Stimulated activated CD4-positive, alpha-beta T cell treated with anti-CD3 and anti-CD28 coated beads, Interleukin-4, amount 100 ng/mL, for 4 hours (primary cell): ENCODE data around the gene SAP25.
A peak's percentile ranks its signal among the peaks of the same experiment; 100 is the strongest.
"Not testable (repeated sequence)": the region's sequence is repeated elsewhere in the genome, so short reads cannot be mapped to it uniquely, and the experiment has no call there.

Experiments
- DNase-seq, 2 experiments: peaks; one replicate each; pipeline ENCODE4 v3.0.0-alpha.2; 2020

SAP25 gene

DNA sequence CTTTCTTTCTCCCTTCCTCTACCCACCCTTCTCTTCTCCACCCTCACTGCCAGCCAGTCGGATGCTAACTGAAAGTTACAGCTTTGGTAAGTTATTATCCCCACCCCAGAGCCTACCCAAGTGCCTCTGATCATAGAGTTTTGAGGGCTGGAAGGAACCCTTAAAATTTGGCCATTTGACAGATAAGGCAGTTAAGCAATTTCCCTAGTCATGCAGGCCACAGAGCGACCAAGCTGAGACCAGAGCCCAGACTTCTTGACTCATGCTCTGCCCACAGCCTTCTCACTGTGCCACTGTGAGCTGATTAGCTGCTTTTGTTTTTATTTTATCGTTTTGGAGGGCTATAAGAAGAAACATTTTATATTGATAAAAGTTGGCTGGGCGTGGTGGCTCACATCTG, 17.2 kb downstream of the SAP25 start:
- no peak for DNase-seq

DNA sequence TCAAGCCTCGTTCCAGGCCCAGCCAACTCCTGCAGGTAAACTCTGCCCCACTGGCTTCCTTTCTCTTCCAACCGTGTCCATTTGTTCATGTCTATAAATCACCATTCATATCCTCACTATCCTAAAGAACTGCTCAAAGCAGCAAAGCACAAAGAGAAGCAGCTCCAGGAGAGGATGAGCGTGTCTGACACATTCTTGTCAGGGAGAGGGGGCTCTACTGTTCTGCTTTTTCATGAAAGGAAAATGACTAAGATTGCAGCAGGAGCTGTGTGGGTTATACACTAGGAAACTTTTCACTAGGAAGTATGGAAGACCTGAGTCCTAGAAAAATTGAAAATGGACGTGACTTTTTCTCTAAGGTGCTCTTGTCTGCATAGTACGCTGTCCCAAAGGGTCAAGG, 18.0 kb downstream of the SAP25 start:
- DNase-seq: no peak

DNA sequence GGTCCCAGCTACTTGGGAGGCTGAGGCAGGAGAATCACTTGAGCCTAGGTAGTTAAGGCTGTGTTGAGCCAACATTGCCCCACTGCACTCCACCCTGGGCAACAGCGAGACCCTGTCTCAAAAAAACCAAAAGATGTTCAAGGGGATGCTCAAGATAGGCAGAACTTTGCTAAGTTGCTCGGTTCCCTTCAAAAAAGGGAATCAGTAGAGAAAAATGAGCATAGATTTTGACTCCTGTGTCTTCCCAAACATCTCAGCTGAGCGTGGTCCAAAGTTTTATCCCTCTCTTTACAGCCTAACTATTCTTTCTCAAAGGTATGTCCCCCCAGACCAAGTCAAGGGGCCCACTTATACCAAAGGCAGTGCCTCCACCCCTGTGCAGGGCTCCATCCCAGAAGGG, 20.7 kb downstream of the SAP25 start:
- DNase-seq: no peak

DNA sequence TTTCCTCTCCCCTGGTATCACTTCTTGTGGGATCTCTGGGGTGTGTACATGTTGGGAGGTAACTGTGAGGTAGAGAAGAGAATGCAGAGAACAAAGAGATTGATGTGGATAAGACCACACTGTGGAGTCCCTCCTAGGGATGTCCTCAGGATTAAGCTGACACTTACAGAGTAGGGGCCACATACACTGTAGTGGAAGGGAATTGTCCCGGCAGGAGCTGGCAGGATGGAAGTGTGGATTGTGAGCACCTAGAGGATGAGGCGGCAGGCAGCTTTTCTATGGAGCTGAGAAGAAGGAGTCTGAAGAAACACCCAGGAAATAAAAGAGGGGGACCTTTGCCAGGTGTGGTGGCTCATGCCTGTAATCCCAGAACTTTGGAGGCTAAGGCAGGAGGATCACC, 21.2 kb downstream of the SAP25 start:
- no peak for DNase-seq

DNA sequence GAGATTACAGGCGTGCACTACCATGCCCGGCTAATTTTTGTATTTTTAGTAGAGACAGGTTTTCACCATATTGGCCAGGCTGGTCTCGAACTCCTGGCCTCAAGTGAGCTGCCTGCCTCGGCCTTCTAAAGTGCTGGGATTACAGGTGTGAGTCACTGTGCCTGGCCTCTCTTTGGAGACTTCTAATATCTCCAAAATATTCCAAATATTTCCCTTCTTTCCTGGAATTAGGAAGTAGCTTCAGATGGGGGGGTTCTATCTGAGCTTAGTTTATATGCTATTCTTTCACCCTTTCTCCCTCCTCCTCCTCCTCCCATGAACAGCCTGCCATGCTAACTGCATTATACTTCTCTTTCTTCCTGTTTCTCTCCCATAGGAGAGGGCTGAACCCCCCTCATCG, 25.3 kb downstream of the SAP25 start:
- DNase-seq: not testable (repeated sequence)

DNA sequence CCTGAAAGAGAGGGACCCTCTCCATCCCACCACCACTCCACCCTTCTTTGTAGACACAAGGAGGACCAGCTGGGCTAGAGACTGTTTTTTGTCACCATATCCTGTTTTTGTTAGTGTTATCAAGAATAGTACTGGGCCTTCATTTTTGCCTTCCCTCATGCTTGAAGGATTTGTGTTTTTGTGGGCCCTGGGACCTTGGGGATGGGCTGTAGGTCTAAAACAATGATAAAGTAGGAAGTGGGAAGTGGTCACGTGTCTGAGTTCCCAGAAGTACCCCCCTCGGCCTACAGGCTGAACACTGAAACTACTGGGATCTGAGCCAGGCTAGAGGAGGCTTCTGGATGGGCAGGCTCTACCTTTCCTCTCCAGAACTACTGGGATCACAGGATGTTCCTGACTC, 25.8 kb downstream of the SAP25 start:
- no peak for DNase-seq

DNA sequence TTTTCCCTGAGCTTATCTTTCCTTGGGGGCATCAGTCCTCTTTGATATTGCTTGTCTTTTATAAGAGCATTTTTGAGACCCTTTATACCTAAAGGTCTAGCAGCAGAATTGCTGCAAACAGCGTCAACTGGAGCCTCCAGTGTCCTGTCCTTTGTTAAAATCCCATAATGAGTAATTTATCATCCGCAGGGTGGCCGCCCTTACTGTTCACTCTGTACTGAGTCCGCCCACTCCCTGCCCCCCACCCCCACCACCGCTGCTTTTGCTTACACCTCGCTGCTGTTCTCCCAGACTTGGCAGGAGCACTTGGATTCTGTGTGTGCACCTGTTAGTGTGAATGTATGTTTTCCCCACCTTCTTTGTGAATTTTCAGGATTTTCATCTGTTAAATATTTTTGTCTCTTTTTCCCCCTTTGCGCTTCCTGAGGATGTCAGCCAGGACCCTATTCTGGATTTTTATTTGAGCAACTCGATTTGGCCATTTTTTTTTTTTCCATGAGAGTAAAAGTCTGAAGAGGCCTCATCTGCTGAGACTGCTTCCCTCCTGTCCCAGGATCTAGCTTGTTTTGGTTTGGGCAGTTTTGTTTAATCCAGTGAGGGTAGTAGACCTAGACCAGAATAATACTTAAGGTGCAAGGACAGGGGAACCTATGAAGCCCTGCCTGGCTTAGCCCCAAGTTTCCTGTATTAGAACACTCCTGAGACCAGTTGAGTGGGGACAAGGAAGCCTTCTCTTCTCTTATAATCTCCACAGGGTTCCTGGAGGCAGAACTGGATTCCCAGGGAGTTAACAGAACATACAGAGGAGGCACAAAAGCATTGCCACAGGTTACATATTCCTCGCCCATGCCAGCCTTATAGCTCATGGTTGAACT, 26.5 kb downstream of the SAP25 start:
- DNase-seq: no peak

DNA sequence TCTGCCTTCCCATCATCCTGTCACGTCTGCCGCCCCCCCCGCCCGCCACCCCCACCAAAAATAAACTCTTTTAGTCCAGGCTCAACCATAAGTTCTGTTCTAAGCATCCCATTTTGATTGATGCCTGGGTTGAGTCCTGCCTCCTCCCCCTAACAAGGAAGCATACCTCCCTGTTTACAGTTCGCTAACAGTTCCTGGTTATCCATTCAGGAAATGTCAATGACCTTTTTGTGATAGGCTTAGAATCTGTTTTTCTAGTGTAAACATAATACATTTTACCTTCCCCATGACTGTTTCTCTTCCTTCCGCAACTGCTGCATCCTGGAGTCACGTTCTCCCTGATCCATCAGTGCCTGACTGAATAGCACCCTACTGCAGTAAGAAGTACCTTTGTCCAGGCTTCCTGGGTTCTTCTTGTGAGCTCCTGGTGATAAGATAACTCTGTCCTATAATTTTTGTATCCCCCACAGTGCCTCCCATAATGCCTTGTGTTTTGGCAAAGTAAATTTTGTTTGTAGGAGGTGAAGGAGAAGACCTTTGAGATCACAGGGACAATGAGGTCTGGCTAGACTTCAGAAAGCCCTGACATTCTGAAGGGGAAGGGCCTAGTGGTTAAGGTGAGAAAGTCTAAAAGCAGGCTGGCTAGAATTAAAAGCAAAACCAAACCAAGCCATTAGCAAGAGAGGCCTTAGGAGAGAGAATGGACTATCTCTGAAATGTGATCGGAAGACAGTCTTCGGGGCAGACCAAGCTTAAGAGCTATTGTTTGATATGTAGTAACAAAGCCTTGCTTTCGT, 27.4 kb downstream of the SAP25 start:
- DNase-seq: no peak

DNA sequence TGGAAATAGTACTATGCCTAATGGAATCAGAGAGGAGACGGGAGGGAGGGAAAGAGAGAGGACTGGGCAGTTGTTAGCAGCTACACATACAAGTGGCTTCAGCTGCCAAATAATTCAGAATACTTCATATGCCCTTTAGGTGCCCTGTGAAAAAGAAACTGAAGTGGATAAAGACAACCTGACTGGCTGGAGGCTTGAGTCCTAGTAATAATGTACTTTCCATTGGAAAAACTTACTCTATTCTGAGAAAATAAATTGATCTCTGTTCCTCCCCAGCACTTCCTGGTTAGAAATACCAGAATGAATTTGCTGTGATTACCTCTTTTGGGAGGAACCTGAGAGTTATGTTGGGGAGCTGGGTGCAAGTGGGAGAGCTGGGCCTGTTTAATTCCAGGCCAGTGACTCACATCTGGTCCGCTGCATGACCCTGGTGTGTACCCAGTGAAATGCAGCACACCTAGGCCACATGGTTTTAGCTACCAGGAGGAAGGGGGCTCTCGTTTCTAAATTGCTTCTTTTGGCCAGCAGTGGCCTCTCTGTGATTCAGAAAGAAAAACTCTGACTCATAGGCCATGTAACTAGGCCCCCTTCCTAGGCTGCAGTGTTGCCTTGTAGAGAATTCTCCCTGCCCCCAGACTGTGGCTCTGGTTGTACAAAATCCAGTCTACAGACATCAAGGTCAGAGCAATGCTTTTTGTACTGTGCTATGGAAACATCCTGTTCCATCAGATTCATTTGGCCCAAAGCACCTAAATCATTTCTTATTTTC, 28.2 kb downstream of the SAP25 start:
- DNase-seq: peak; percentile 32 to 48

DNA sequence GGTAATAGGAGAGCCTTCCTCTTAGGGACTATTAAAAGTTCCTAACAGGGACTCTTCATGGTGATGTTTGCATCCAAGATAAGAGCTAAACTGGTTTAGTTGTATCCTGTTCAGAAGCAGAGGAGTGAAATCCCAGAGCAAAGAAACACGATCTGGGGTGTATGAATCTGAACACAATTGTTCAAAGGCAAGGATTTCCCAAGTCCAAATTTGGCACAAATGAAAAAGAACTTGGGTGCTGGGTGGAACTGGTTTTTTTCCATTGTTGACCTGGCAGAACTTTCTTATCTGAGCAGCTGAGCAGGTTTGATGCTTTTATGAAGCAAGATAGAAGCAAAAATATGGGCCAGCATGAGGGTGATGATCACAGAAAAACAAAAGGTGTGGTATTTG, 28.7 kb downstream of the SAP25 start:
- no peak for DNase-seq

DNA sequence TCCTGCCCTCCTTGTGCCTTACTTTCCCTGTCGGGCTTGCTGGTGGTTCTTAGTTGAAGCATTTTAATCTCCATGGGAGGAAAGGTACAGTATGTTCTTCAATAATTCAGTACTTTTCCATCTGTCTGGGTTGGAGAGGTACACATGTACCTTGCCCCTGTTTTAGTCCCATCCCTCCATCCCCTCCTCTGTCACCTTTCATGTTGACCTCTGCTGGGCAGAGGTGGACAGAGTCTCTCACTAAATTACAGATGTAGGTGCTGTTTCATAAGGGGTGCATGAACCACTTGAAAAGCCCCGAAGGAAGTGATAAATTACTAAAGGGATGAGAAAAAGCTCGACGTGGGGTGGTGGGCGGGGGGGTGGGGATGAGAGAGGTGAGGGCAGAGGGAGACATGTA, 29.3 kb downstream of the SAP25 start:
- DNase-seq: no peak

DNA sequence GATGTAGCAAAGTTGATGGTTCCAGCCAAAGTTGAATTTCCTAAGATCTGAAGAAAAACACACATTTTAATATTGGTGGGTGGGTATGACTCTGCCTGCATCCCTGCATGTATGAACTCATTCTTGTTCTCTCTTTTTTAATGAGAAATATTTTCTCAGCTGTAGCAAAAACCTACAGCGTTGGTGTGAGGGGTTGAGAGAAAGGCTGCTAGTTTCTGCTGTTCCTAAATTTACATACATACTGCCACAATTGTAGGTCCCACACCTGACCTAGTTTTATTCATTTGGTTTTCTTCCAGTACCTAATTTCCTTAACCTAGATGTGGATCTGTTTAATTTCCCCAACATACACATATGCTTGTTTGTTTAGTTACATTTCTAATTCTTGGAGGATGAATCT, 30.1 kb downstream of the SAP25 start:
- DNase-seq: no peak

DNA sequence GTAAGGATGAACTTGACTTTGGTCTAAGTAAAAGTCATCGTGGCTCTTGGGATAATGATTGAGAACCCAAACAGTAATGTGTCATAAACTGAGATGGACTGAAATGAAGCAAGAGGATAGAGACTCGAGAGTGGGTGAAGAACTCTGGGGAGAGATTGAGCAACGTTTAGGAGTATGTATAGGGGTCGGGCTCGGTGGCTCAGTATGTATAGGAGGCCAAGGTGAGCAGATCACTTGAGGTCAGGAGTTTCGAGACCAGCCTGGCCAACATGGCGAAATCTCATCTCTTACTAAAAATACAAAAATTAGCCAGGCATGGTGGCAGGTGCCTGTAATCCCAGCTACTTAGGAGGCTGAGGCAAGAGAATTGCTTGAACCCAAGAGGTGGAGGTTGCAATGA, 32.4 kb downstream of the SAP25 start:
- DNase-seq: not testable (repeated sequence)

DNA sequence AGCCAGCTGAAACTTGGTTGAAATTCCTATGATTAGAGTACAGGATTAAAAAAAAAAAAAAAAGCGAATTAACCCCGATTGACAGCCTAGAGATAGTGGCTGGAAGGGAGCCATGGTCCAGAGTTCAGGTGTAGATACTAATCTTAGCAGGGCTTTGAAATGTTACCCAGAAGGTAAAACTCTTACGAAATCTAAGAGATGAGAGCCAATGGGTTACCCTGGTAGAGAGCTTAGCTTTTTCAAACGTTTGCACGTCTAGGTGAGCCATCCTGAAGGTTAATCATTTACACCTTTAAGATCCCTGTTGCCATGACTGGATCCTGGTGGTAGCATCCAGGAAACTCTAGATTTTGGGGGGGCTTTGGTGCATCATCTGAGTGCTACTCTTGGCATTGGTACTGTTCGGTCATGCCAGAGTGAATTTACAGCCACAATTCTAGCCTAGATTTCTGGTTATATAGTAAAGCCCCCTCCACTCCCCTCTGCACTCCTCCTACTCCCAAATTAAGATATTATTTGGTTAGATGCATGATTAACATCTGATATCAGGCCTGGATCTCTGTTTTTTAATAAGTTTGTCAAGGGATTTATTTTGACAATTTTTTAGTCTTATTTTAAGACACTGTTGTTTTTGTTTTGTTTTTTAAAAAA, 33.5 kb downstream of the SAP25 start:
- DNase-seq: no peak

DNA sequence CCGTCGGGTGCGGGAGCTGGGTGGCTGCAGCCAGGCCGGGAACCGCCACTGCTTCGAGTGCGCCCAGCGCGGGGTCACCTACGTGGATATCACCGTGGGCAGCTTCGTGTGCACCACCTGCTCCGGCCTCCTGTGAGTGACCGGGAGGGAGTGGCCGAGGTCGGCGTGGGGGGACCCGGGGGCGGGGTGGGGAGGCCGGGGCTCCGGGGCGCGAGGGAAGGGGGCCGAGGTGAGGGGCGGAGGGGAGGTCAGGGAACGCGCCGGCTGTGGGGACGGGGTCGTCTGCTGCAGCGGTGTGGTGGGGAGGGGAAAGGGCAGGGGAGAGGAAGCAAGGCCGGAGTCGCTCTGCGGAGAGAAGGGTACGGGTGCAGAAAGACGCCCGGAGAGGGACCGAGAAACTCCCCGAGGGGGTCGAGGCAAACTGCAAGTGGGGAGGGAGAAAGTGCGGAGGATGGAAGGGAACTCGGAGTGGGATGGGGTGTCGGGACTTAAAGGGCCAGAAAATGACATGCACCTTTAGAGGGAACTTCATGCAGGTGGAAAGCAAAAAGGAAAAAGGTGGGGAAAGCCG, 34.2 kb downstream of the SAP25 start:
- no peak for DNase-seq

DNA sequence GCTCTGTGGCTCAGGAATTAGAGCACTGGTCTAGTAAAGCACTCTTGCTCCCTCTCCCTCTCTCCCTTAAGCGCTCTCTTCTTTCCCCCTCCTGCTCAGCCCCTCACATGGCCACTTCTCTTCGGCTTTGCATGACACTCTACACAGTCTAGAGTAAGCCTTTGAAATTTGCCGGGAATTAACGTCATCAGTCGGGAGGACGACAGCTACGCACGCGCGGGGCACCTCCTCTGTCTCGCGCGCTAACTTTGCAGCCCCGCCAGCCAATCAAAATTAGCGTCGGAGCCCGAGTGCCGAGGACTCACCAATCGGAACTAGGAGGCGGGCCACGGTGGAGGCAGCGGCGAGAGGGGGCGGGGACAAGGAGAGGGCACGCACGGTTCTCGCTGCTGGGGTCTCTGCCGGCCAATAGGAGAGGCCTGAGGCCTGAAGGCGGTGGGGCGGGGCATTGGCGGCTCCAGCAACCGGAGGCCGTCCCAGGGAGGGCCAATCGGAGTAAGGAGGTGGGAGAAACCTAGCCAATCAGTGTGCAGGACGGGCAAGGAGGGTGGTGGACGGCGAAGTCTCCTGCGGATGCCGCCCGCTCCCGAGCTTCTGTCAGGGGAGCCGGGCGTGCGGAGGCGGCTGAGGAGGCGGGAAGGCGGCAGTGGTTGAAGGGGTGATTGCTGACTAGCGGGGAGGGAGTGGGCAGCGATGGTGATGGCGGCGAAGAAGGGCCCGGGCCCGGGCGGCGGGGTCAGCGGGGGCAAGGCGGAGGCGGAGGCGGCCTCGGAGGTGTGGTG, 34.9 kb downstream of the SAP25 start, which contains the start of gene AGFG2:
Gene AGFG2, plus strand, starts transcription at position 550 of the 782 bp plus-strand sequence. Its CDS starts 144 bp downstream, at position 694.
- DNase-seq: peak; percentile 100

DNA sequence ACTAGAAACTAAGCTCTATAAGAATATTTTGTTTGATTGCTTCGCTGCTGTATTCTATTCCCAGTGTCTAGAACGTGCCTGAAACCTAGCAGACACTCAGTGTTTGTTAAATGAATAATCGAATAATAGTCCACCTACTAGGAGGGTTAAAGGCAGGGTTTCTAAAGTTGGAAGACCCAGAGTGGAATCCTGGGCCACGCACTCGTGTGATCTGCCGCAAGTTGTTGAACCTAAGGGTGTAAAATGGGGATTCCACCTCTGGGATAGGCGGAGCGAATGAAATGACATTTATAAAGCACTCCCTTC, 35.4 kb downstream of the SAP25 start:
- DNase-seq: no peak

DNA sequence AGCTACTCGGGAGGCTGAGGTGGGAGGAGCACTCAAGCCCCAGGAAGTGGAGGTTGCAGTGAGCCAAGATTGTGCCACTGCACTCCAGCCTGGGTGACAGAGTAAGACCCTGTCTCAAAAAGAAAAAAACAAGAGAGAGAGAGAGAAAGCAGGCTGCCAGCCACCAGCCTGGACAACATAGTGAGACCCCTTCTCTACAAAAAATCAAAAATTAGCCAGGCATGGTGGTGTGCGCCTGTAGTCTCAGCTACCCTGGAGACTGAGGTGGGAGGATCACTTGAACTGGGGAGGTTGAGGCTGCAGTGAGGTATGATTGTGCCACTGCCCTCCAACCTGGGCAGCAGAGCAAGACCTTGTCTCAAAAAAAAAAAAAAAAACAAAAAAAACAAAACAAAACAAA, 37.0 kb downstream of the SAP25 start:
- DNase-seq: not testable (repeated sequence)

DNA sequence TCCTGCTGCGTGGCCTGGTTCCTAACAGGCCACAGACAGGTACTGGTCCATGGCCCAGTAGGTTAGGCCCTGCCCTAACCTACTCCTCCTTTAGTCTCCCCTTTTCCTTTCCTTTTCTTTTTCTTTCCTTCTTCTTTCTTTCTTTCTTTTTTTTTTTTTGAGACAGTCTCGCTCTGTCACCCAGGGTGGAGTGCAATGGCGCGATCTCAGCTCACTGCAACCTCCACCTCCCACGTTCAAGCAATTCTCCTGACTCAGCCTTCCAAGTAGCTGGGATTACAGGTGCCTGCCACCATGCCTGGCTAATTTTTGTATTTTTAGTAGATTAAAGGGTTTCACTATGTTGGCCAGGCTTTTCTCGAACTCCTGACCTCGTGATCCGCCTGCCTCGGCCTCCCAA, 37.7 kb downstream of the SAP25 start:
- DNase-seq: not testable (repeated sequence)

DNA sequence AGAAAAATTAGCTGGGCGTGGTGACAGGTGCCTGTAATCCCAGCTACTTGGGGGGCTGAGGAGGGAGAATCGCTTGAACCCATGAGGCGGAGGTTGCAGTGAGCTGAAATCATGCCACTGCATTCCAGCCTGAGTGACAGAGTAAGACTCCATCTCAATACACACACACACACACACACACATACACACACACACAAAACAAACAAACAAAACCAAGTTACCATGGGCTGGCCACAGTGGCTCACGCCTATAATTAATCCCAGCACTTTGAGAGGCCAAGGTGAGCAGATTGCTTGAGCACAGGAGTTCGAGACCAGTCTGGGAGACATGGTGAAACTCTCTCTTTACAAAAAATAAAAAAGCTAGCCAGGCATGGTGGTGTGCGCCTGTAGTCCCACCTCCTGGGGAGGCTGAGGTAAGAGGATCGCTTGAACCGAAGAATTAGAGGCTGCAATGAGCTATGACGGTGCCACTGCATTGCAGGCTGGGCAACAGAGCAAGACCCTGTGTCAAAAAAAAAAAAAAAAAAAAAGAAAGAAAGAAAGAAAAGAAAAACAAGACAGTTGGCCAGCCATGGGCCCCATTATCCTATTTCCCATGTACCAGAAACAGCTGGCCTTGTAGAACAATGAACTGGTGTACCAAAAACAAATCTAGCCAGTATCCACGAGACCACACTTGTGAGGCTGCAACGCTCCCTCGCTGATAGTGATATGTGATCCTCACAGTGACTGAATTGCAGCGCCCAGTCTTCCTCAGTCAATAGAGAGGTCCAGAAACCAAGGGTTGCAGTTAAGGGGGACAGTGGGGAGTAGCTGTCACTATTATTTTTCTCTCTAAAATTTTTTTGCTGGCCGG, 41.3 kb downstream of the SAP25 start:
- DNase-seq: no peak
